Muscle layer of duodenum (tissue), 2 donors: ENCODE data around the gene TCF3.

Experiments
- H3K27ac ChIP-seq: one replicate; pipeline ENCODE4 v1.7.0; 2013; ENCODE audit warnings: mild to moderate bottlenecking, low read length
- H3K27me3 ChIP-seq: one replicate; pipeline ENCODE4 v1.7.0; 2013; ENCODE audit warnings: low read depth, mild to moderate bottlenecking, control low read depth, low read length
- H3K36me3 ChIP-seq, 2 donors: one replicate each; pipeline ENCODE4 v1.7.0; 2013; ENCODE audit warnings: low read length in 2 of 2, control low read depth in 1 of 2, mild to moderate bottlenecking in 1 of 2; ENCODE audit not compliant: insufficient read depth in 2 of 2, control insufficient read depth in 1 of 2
- H3K4me1 ChIP-seq, 2 donors: one replicate each; pipeline ENCODE4 v1.7.0; 2013; ENCODE audit warnings: low read length in 2 of 2, mild to moderate bottlenecking in 2 of 2, control low read depth in 1 of 2, moderate library complexity in 1 of 2; ENCODE audit not compliant: insufficient read depth in 2 of 2, control insufficient read depth in 1 of 2
- H3K4me3 ChIP-seq, 2 donors: one replicate each; pipeline ENCODE4 v1.7.0; 2013; ENCODE audit warnings: low read length in 2 of 2, low read depth in 1 of 2, mild to moderate bottlenecking in 1 of 2
- H3K9me3 ChIP-seq, 2 donors: one replicate each; pipeline ENCODE4 v1.7.0; 2013; ENCODE audit warnings: low read length in 2 of 2, control low read depth in 1 of 2, mild to moderate bottlenecking in 1 of 2; ENCODE audit not compliant: control insufficient read depth in 1 of 2
- donor health status: healthy.

Gene TCF3

GRCh38 chr19:1621574-1621973 lies 30.8 kb downstream of the TCF3 start:
- H3K36me3 ChIP-seq, result peaks cover 0 to 37% of the 10 kb centered on the region in 2 donors
- no peaks in the 10 kb centered on the region for H3K27me3 ChIP-seq
- H3K4me3 ChIP-seq, result no peak overlapping the region
- H3K9me3 ChIP-seq, result no peaks in the 10 kb centered on the region
- no peak overlapping the region for H3K27ac ChIP-seq
- peaks cover 0 to 4% of the 10 kb centered on the region in 2 donors for H3K4me1 ChIP-seq

GRCh38 chr19:1621021-1621420 lies 31.4 kb downstream of the TCF3 start:
- Histone ChIP-seq H3K4me1 (peaks cover 0 to 4% of the 10 kb centered on the region in 2 donors), H3K36me3 (peaks cover 0 to 37% of the 10 kb centered on the region in 2 donors), H3K4me3 (no peak overlapping the region), H3K27me3 (no peaks in the 10 kb centered on the region), H3K27ac (no peak overlapping the region), H3K9me3 (no peaks in the 10 kb centered on the region)

- Histone ChIP-seq H3K36me3 (peaks cover 0 to 38% of the 10 kb centered on the region in 2 donors), H3K4me3 (no peak overlapping the region), H3K27me3 (no peaks in the 10 kb centered on the region), H3K9me3 (no peaks in the 10 kb centered on the region), H3K4me1 (peaks cover 0 to 4% of the 10 kb centered on the region in 2 donors), H3K27ac (no peak overlapping the region)
Observed at GRCh38 chr19:1620502-1620901, 31.9 kb downstream of the TCF3 start.

GRCh38 chr19:1619703-1620102 lies 32.7 kb downstream of the TCF3 start:
- peaks cover 0 to 4% of the 10 kb centered on the region in 2 donors for H3K4me1 ChIP-seq
- H3K27ac ChIP-seq, result no peak overlapping the region
- no peaks in the 10 kb centered on the region for H3K9me3 ChIP-seq
- H3K27me3 ChIP-seq, result no peaks in the 10 kb centered on the region
- peaks cover 1 to 41% of the 10 kb centered on the region in 2 donors for H3K36me3 ChIP-seq
- H3K4me3 ChIP-seq, result no peak overlapping the region

- no peaks in the 10 kb centered on the region for H3K27me3 ChIP-seq
- no peak overlapping the region for H3K4me3 ChIP-seq
- H3K36me3 ChIP-seq, result peaks cover 4 to 48% of the 10 kb centered on the region in 2 donors
- H3K27ac ChIP-seq, result no peak overlapping the region
- peaks cover 0 to 4% of the 10 kb centered on the region in 2 donors for H3K4me1 ChIP-seq
- no peaks in the 10 kb centered on the region for H3K9me3 ChIP-seq
Observed at GRCh38 chr19:1619094-1619439, 33.3 kb downstream of the TCF3 start.

GRCh38 chr19:1618157-1619093 lies 34.0 kb downstream of the TCF3 start:
- peaks cover 0 to 4% of the 10 kb centered on the region in 2 donors for H3K4me1 ChIP-seq
- H3K9me3 ChIP-seq, result no peaks in the 10 kb centered on the region
- no peak overlapping the region for H3K27ac ChIP-seq
- H3K4me3 ChIP-seq, result no peak overlapping the region
- peaks cover 4 to 53% of the 10 kb centered on the region in 2 donors for H3K36me3 ChIP-seq
- H3K27me3 ChIP-seq, result no peaks in the 10 kb centered on the region

GRCh38 chr19:1616875-1617274 lies 35.5 kb downstream of the TCF3 start:
- Histone ChIP-seq H3K36me3 (peaks cover 4 to 69% of the 10 kb centered on the region in 2 donors), H3K27me3 (no peaks in the 10 kb centered on the region), H3K27ac (peak overlapping the region; percentile 45), H3K4me1 (peaks cover 0 to 4% of the 10 kb centered on the region in 2 donors), H3K9me3 (no peaks in the 10 kb centered on the region), H3K4me3 (no peak overlapping the region)

GRCh38 chr19:1616396-1616795 lies 36.0 kb downstream of the TCF3 start:
- peaks cover 4 to 69% of the 10 kb centered on the region in 2 donors for H3K36me3 ChIP-seq
- peaks cover 0 to 4% of the 10 kb centered on the region in 2 donors for H3K4me1 ChIP-seq
- no peaks in the 10 kb centered on the region for H3K9me3 ChIP-seq
- H3K27me3 ChIP-seq, result no peaks in the 10 kb centered on the region
- H3K4me3 ChIP-seq, result no peak overlapping the region
- H3K27ac ChIP-seq, result peak overlapping the region; percentile 45

- no peak overlapping the region for H3K4me3 ChIP-seq
- H3K36me3 ChIP-seq, result peaks cover 4 to 67% of the 10 kb centered on the region in 2 donors
- H3K4me1 ChIP-seq, result peaks cover 0 to 4% of the 10 kb centered on the region in 2 donors
- H3K27ac ChIP-seq, result no peak overlapping the region
- no peaks in the 10 kb centered on the region for H3K9me3 ChIP-seq
- H3K27me3 ChIP-seq, result no peaks in the 10 kb centered on the region
Observed at GRCh38 chr19:1615156-1615765, 37.2 kb downstream of the TCF3 start.

GRCh38 chr19:1613808-1614570 lies 38.4 kb downstream of the TCF3 start:
- H3K9me3 ChIP-seq, result no peaks in the 10 kb centered on the region
- H3K36me3 ChIP-seq, result peaks cover 4 to 61% of the 10 kb centered on the region in 2 donors
- no peak overlapping the region for H3K4me3 ChIP-seq
- H3K4me1 ChIP-seq, result peaks cover 0 to 4% of the 10 kb centered on the region in 2 donors
- H3K27me3 ChIP-seq, result no peaks in the 10 kb centered on the region
- no peak overlapping the region for H3K27ac ChIP-seq

GRCh38 chr19:1613146-1613545 lies 39.3 kb downstream of the TCF3 start:
- peaks cover 0 to 3% of the 10 kb centered on the region in 2 donors for H3K4me1 ChIP-seq
- no peak overlapping the region for H3K27ac ChIP-seq
- peaks cover 4 to 56% of the 10 kb centered on the region in 2 donors for H3K36me3 ChIP-seq
- H3K9me3 ChIP-seq, result no peaks in the 10 kb centered on the region
- no peaks in the 10 kb centered on the region for H3K27me3 ChIP-seq
- no peak overlapping the region for H3K4me3 ChIP-seq
